GM12872 (cell line): Measurements from ENCODE around the gene SH2D4B.
A peak's percentile ranks its signal among the peaks of the same experiment; 100 is the strongest.

Source experiments
- CTCF ChIP-seq: IDR thresholded peaks from 3 replicates; pipeline ENCODE4 v1.5.1; 2011; ENCODE audit warnings: low read depth, mild to moderate bottlenecking, low read length, moderate library complexity; ENCODE audit not compliant: insufficient read depth

Gene SH2D4B

DNA sequence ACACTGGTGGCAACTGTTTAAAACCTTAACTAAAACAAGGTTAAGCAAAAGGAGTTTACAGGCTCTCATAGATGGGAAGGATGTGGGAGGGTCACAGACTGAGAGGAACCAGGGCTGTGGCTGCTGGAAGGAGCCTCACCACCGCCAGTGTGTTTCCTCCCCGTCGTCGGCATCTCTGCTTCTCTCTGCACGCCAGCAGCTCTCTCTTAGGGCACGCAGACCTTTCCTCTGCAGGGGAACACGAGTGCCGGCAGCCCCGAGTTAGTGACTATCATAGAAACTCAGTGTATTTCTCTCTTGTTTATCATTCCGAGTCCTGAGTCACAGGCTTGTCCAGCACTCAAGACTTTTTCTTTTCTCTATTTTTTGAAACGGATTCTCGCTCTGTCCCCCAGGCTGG lies 8.1 kb upstream of the SH2D4B start:
- TF ChIP-seq CTCF = no peak

- TF ChIP-seq CTCF = 0 out of 3 replicates have a peak, but pooled peaks have one; percentile 18
These were observed 7.5 kb upstream of the SH2D4B start for GRCh38 chr10:80530251-80530650.

- TF ChIP-seq CTCF = no peak
These were observed 6.9 kb upstream of the SH2D4B start for GRCh38 chr10:80530816-80531215.

GRCh38 chr10:80532571-80532970 lies 5.1 kb upstream of the SH2D4B start:
- no peak for TF ChIP-seq CTCF

DNA sequence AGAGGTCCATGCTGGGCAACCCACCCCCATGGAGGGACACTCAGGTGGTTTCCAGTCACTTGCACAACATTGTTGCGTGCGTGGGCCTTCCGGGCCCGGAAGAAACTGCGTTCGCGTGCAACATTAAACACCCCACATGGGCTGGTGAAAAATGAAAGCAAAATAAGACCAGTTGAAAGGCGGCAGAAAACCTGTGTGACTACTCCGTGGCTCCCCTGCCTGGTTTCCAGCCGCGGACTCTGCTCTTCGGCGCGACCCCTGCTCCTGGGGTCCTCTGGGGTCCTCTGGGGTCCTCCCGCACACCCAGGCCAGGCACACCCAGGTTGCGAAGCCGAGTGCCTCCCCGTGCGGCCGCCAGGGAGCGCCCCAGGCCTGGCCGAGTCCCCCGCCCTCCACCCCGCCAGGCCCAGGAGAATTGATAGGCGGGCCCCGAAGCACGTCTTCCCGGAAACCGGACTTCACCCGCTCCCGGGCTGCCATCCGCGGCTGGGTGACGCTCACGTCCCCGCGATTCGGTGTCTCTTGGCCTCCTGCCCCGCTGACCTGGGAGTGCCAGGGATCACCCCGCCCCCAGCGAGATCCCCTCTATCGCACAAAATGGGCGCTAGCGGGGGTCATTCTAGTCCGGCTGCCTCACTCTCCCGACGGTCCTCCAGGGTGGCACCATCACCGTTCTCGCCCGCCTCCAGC lies 1.9 kb upstream of the SH2D4B start:
- TF ChIP-seq CTCF = peak; percentile 66

GRCh38 chr10:80536361-80536835 lies 1.3 kb upstream of the SH2D4B start:
- no peak for TF ChIP-seq CTCF

DNA sequence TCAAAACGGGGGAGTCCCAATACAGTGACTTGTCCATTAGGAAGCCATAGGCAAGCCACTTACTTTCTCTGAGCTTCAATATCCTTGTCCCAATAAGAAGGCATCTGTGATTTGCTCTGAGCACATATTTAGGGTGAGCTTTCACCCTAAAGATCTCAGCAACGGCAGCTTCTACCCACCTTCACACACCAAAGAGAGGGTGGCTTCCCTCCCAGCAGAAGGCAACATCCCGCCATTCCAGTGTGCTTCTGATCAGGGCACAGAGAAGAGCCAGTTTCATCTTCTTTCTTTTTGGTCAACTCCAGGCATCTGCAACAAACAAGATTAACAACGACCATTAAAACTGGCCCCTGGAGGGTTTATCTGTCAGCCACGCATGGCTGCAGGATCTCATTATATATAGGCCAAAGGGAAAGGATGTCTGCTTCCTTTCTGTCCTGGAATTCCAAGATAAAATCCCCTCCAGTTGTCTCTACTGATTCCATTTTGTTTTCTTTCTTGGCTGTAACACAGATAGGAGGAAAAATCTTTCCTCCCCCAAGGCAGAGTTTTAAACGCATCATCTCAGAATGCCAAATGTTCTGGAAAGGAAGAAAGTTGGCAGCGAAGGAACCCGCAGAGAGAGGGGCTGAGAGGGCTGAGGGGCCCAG lies 491 bp upstream of the SH2D4B start:
- TF ChIP-seq CTCF = no peak
